ENCODE results near the gene ITGA7. TPM values are rescaled to one million over a fixed set of nuclear protein-coding genes. Genes with fewer than 3 reads are reported as not detected.

Gene ITGA7
- total RNA-seq, 1 experiment from 2014 or later = 2.7 TPM

DNA sequence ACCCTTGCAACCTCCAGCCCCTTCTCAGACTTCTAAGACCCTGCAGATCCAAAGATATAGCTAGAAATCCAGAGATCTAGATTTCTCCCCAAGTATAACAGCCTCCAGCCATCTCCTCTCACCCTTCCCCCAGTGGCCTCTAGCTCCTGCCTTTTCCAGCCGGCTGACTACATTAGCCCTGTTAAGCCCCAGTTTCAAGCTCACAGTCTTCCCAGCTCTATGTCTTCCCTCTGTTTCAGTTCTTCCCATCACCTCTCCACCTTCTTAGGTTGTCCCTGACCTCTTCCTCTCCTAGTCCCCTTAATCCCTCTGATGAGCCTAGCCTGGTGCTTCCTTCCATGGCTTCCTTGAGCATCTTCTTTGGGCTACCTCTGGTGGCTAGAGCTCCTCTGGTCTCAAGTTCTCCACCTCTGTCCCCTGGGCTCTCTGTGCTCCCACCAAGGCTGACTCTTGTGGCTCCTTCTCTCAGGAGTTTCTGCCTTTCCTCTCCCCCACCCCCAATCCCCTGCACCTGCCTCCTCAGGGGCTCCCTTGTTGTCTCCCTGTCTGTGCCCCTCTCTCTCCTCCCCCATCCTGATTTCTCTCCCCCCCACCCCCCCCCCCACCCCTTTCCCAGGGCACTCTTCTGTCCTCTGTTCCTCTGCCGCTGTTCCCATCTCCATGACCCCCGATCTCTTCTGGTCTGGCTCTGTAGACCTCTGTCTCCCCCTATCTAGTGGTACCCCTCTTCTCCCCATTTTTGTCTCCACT is 34.4 kb upstream of the ITGA7 start:
- CTCF ChIA-PET = interaction anchor here (0.6 to 0.7 kb wide), 2 partner anchors 67 to 244 kb away, joined by 3 to 4 read pairs; no protein-coding TSS in a partner anchor
- H3K27me3 ChIP-seq (ENCODE audit: insufficient read depth, low read depth) = no peaks in the 10 kb centered on the region
- H3K4me3 ChIP-seq = peak overlapping the region; percentile 57
- no peaks in the 10 kb centered on the region for H3K36me3 ChIP-seq (ENCODE audit: low read depth)
- POLR2A ChIA-PET (ENCODE audit: unreplicated experiment) = interaction anchor here (0.6 to 0.7 kb wide), 2 partner anchors 19 to 114 kb away, joined by 3 to 4 read pairs; no protein-coding TSS in a partner anchor
- no peak overlapping the region for H3K27ac ChIP-seq
- no peaks in the 10 kb centered on the region for H4K20me1 ChIP-seq (ENCODE audit: insufficient read depth)
- TF ChIP-seq EZH2 (IDR thresholded peaks at IDR 0.05; ENCODE audit: low read depth) = no peak
- TF ChIP-seq, protein P1, sequence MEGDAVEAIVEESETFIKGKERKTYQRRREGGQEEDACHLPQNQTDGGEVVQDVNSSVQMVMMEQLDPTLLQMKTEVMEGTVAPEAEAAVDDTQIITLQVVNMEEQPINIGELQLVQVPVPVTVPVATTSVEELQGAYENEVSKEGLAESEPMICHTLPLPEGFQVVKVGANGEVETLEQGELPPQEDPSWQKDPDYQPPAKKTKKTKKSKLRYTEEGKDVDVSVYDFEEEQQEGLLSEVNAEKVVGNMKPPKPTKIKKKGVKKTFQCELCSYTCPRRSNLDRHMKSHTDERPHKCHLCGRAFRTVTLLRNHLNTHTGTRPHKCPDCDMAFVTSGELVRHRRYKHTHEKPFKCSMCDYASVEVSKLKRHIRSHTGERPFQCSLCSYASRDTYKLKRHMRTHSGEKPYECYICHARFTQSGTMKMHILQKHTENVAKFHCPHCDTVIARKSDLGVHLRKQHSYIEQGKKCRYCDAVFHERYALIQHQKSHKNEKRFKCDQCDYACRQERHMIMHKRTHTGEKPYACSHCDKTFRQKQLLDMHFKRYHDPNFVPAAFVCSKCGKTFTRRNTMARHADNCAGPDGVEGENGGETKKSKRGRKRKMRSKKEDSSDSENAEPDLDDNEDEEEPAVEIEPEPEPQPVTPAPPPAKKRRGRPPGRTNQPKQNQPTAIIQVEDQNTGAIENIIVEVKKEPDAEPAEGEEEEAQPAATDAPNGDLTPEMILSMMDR (conservative IDR thresholded peaks at IDR 0.05) = no peak
- no peaks in the 10 kb centered on the region for H3K9me3 ChIP-seq (ENCODE audit: insufficient read depth, low read depth)
- no peak for DNase-seq
- H3K9me2 ChIP-seq (ENCODE audit: insufficient read depth) = no peaks in the 10 kb centered on the region
- H2AFZ ChIP-seq = 0 out of 2 replicates have a peak overlapping the region, but pooled peaks have one; percentile 59
- no TSS peak for BruUV-seq (replicated peaks)
- H3K79me2 ChIP-seq (ENCODE audit: low read depth) = no peaks in the 10 kb centered on the region
- intact Hi-C loops (cut with micrococcal nuclease; ENCODE audit: unreplicated experiment) = loop anchor here (5.0 kb wide), 1 partner anchor 75 kb away; the partner anchor contains the start of genes ORMDL2 and SARNP
- peak overlapping the region; percentile 80 for H3K4me2 ChIP-seq
- peaks cover 10% of the 10 kb centered on the region; the same call in 1 of the 2 replicates for H3F3A ChIP-seq (ENCODE audit: insufficient read depth, low read depth)
- H3K4me1 ChIP-seq (replicated peaks; ENCODE audit: insufficient read depth) = peaks cover 21% of the 10 kb centered on the region

DNA sequence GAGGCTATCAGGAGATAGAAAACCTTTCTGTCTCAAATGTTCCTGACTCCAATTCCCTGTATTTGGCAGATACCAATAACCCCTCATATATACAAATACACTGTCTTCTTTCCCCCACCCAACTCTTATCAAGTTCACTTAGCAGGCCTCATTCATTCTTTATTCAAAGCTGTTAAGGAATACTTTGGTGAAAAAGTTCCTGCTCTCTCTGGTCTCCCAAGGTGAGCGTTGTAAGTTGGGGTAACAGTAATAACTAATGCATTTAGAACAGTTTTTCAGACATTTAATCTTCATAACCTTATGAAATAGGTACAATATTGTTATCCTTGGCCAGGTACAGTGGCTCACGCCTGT is 31.3 kb upstream of the ITGA7 start:
- BruUV-seq (replicated peaks) = no TSS peak
- peaks cover 17% of the 10 kb centered on the region for H3K4me1 ChIP-seq (replicated peaks; ENCODE audit: insufficient read depth)
- DNase-seq = no peak
- H3K27ac ChIP-seq = no peak overlapping the region
- H3K4me3 ChIP-seq = peak overlapping the region; percentile 74; the same call in 1 of the 2 replicates
- H3K79me2 ChIP-seq (ENCODE audit: low read depth) = no peaks in the 10 kb centered on the region
- TF ChIP-seq, protein P1 (conservative IDR thresholded peaks at IDR 0.05) = no peak
- no peak for TF ChIP-seq EZH2 (IDR thresholded peaks at IDR 0.05; ENCODE audit: low read depth)
- H4K20me1 ChIP-seq (ENCODE audit: insufficient read depth) = no peaks in the 10 kb centered on the region
- no peak overlapping the region for H2AFZ ChIP-seq
- peaks cover 10% of the 10 kb centered on the region; the same call in 1 of the 2 replicates for H3F3A ChIP-seq (ENCODE audit: insufficient read depth, low read depth)
- ChIA-PET CTCF (interaction anchor here (1.0 to 1.8 kb wide), 5 partner anchors 9 to 258 kb away, joined by 3 to 21 read pairs (median 3); partner anchors contain the start of genes CD63 and SUOX), POLR2A (ENCODE audit: unreplicated experiment) (interaction anchor here (1.0 to 1.3 kb wide), 2 partner anchors 10 to 194 kb away, joined by 6 to 7 read pairs; partner anchors contain the start of gene CD63)
- H3K9me3 ChIP-seq (ENCODE audit: insufficient read depth, low read depth) = no peaks in the 10 kb centered on the region
- peak overlapping the region; percentile 98; the same call in 1 of the 2 replicates for H3K4me2 ChIP-seq
- no peaks in the 10 kb centered on the region for H3K9me2 ChIP-seq (ENCODE audit: insufficient read depth)
- intact Hi-C loops (cut with micrococcal nuclease; ENCODE audit: unreplicated experiment) = loop anchor here (1.0 to 5.0 kb wide), 3 partner anchors 201 to 898 kb away; partner anchors contain the start of gene ZC3H10
- no peaks in the 10 kb centered on the region for H3K36me3 ChIP-seq (ENCODE audit: low read depth)
- no peaks in the 10 kb centered on the region for H3K27me3 ChIP-seq (ENCODE audit: insufficient read depth, low read depth)

DNA sequence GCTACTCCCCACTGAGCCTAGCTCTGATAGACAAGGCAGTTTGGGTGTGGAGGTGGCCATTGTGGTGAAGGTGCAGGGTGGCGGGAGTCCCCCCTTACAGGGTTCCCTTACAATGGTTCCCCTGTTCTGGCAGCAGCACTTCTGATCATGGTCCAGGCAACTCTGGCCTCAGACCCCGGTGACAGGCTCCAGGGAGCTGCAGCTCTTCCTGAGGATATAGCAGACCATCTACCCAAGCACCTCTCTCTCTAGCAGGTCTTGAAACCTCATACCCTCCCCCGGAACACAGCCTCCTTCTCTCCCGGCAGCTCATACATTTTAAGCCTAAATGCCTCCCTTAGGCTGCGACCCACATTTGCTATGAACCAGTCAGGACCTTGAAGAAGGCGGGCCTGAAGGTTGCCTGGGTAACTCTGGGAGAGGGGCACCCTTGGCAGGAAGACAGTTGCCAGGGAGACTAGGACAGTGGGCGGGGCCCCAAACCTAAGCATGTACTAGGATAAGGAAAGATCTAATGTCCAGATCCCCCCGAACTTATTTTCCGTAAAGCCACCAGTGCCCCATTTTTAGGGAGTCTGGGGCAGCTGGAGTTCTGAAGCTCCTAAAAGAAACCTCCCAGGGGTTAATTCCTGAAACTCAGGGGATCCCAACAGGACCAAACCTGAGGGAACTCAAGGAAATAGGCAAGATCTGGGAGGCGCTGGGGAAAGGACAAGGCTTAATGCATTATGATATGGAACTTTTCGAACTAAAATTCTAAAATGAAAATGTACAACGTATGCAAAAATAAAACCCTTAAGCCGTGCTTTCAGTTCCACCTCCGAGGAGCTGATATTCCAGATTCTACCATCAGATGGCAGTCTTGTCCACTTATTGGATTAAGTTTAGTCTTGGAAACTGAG is 30.7 kb upstream of the ITGA7 start:
- intact Hi-C loops (cut with micrococcal nuclease; ENCODE audit: unreplicated experiment) = loop anchor here (1.0 to 5.0 kb wide), 4 partner anchors 202 to 899 kb away; partner anchors contain the start of genes RPS26 and ZC3H10
- no peak overlapping the region for H3K27ac ChIP-seq

More for the DNA sequence above, 30.7 kb upstream of the ITGA7 start:
- Histone ChIP-seq H3K4me3 (peak overlapping the region; percentile 74), H4K20me1 (ENCODE audit: insufficient read depth) (no peaks in the 10 kb centered on the region), H3F3A (ENCODE audit: insufficient read depth, low read depth) (peaks cover 10% of the 10 kb centered on the region; the same call in 1 of the 2 replicates), H3K9me2 (ENCODE audit: insufficient read depth) (no peaks in the 10 kb centered on the region), H3K9me3 (ENCODE audit: insufficient read depth, low read depth) (no peaks in the 10 kb centered on the region), H3K36me3 (ENCODE audit: low read depth) (no peaks in the 10 kb centered on the region), H3K4me2 (peak overlapping the region; percentile 98), H3K4me1 (replicated peaks; ENCODE audit: insufficient read depth) (peaks cover 12% of the 10 kb centered on the region), H3K79me2 (ENCODE audit: low read depth) (no peaks in the 10 kb centered on the region), H2AFZ (peak overlapping the region; percentile 75), H3K27me3 (ENCODE audit: insufficient read depth, low read depth) (no peaks in the 10 kb centered on the region)
- TF ChIP-seq, protein P1 (conservative IDR thresholded peaks at IDR 0.05) = peak; percentile 90
- no peak for TF ChIP-seq EZH2 (IDR thresholded peaks at IDR 0.05; ENCODE audit: low read depth)
- POLR2A ChIA-PET (ENCODE audit: unreplicated experiment) = interaction anchor here (1.0 to 1.3 kb wide), 2 partner anchors 9 to 195 kb away, joined by 6 to 7 read pairs; partner anchors contain the start of gene CD63
- peak; percentile 68 to 71 for DNase-seq
- CTCF ChIA-PET = interaction anchor here (0.6 to 2.2 kb wide), 9 partner anchors 9 to 458 kb away, joined by 3 to 21 read pairs (median 3); partner anchors contain the start of genes CD63, RDH5, SUOX and ZC3H10
- no TSS peak for BruUV-seq (replicated peaks)

Measured in PC-9 (cell line).